ENCODE results near the gene PAPSS2.

Gene PAPSS2

GRCh38 chr10:87750817-87751216 lies 91.1 kb downstream of the PAPSS2 start:
- no peak for DNase-seq

- no peak for DNase-seq
Observed at GRCh38 chr10:87751274-87751673, 91.6 kb downstream of the PAPSS2 start.

DNA sequence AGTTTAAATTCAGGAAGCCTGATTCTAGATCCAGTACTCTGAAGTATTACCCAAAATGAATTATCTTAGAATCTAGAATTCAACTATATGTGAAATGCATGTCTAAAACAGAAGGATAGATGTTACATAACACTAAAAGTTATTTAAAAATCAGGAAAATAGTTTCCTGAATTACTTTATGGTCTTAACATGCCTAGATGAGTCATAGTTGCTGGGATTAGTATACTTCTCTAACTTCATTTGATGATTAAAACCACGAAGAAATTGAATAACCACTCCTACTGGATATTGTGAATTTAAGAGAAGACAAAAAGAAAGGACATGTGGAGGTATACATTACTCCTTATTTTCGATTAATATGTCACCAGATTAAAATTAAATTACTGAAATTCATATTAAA lies 92.9 kb downstream of the PAPSS2 start:
- peak; percentile 58 for DNase-seq

DNA sequence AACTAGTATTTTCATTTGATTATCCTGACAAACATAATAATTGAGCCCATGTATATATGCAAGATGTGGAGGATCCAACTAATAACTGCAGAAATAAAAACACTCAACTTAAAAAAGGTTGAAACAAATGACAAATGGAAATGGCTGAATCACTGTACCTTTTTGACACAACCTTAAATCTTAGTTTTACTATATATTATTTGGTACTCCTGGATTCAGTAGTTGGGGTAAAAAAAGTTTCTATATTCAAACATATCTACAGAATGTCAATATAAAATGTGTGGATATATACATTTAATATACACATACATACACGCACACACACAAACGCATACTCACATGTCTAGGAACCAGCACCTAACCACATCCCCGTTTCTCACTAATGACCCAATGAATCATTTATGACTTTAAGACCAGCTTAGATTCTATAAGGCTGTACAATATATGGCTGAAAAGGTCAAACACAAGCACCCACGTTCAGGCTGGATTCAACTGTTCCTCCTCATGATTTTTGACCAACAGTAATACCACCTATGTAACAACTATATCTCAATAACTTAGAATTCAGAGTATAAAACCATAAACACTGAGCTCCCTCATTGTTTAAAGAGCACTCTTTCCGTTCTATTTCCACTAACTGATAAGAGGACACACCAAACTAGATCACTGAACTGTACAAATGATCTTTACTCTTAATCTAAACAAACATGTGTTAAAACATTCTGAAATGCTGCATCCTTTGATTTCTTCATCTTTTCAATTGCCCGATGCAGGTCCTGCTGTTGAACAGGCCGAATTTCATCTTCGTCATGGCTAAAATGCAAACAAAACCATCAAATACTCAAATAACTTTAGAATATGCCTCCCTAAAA lies 94.6 kb downstream of the PAPSS2 start:
- DNase-seq: no peak

DNA sequence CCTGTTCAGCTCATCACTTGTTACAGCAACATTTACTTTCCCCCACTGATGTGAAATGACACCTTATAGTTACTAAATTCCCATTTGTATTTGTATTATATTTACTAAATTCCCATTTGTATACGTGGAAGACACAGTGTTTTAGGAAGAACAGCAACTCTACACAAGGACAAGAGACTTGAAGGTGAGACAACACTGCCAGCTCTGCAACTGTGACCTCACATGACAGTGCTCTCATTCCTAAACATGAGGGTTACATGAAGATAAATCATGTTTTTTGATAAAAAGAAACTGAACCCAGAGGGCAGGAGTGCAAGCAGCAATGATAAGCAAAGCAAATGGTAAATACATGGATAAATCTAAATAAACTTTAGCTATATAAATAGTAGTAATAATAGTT lies 98.0 kb downstream of the PAPSS2 start:
- DNase-seq: no peak

DNA sequence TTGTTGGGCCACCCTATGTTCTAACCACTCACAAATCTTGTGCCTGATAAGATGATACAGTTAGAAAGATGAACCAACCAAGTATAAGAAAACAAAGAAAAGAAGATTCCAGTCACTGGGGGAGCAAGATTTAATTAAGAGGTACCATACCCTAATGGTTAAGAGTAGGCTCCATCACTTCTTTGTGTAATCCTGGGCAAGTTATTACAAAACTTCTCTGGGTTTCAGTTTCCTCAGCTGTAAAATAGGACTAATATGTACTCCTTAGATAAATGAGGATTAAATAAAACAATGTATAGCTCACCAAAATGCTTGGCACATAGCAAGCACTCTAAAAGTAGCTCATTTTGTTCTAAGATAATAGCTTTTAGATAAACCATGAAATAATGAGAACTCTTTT lies 99.9 kb downstream of the PAPSS2 start:
- DNase-seq: no peak

GRCh38 chr10:87760195-87760905 lies 100.7 kb downstream of the PAPSS2 start:
- no peak for DNase-seq

GRCh38 chr10:87761153-87761552 lies 101.5 kb downstream of the PAPSS2 start:
- no peak for DNase-seq

- DNase-seq: peak; percentile 63
Observed at GRCh38 chr10:87761892-87762291, 102.2 kb downstream of the PAPSS2 start.

DNA sequence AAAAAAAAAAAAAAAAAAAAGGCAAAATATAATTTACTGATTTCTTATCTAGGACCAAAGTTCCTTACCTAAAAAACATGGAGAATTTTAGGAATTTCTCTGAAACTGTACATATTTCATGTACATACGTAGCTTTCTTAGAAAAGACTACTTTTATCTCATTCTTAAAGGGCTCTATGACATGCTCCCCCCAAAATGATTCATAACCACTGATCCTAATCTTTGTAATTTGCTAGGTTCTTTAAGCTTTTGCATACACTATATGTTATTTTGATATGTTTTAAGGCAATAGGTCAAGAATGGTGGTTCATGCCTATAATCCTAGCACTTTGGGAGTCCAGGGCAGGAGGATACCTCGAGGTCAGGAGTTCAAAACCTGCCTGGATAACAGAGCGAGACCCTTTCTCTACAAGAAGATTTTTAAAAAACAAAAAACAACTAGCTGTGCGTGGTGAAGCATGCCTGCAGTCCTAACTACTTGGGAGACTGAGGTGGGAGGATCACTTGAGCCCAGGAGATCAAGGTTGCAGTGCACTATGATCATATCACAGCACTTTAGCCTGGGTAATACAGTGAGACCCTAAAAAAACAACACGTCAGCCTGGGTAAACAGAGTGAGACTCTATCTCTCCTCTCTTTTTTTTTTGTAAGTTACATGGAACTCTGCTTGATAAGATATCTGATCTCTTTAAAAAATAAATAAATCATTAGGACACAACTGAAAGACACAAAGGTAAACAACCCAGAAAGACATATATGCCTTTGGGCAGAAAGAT lies 103.6 kb downstream of the PAPSS2 start:
- no peak for DNase-seq

GRCh38 chr10:87764072-87764934 lies 104.6 kb downstream of the PAPSS2 start:
- DNase-seq: no peak

GRCh38 chr10:87765666-87766376 lies 106.1 kb downstream of the PAPSS2 start:
- DNase-seq: no peak

- DNase-seq: peak; percentile 89
Observed at GRCh38 chr10:87767253-87767652, 107.6 kb downstream of the PAPSS2 start.

DNA sequence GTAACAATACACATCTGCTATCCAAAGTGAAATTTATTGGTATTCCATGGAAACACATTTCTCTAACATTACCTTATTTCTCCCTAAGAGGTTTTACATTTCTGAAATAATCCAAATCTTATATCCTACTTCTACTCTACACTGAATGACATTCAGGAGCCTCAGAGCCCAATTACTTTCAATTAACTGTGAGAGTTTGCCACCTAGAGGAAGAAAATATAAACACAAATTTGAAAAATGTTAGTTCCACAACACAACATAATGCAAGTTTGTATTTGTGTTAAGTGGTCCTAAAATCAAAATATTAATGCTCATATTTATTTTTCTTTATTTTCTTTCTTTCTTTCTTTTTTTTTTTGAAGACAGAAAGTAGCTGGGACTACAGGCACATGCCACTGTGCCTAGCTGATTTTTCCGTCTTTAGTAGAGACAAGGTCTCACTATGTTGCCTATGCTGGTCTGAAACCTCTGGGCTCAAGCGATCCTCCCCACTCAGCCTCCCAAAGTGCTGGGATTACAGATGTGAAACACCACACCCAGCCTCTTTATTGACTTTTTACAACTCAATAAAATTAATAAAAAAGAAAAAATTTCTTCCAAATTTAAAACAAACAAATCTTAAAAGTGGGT lies 112.3 kb downstream of the PAPSS2 start:
- peak; percentile 32 for DNase-seq

GRCh38 chr10:87775766-87776165 lies 116.1 kb downstream of the PAPSS2 start:
- DNase-seq: peak; percentile 18

GRCh38 chr10:87776328-87776727 lies 116.7 kb downstream of the PAPSS2 start:
- no peak for DNase-seq

DNA sequence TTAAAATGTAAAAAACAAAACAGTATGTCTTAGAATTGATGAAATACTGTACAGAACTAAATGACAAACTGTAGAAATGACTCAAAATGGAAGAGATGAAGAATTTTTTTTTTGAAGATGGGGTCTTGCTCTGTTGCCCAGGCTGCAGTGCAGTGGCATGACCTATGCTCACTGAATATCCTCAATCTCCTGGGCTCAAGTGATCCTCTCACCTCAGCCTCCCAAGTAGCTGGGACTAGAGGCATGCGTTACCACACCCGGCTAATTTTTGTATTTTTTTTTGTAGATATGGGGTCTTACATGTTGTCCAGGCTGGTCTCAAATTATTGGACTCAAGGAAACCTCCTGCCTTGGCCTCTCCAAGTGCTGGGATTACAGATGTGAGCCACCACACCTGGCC lies 121.9 kb downstream of the PAPSS2 start:
- no peak for DNase-seq

DNA sequence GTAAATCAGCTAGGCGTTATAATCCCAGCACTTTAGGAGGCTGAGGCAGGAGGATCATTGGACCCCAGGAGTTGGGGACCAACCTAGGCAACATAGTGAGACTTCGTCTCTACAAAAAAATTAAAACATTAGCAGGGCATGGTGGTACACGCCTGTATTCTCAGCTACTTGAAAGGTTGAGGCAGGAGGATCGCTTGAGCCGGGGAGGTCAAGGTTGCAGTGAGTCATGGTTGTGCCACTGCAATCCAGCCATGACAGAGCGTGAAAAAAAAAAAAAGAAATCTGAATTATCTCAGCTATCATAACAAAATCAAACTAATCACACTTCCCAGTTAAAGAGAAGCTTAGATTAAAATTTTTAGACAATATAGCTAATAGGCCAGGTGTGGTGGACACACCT lies 123.0 kb downstream of the PAPSS2 start:
- no peak for DNase-seq

- no peak for DNase-seq
Observed at GRCh38 chr10:87786421-87786820, 126.7 kb downstream of the PAPSS2 start.

GRCh38 chr10:87790185-87790584 lies 130.5 kb downstream of the PAPSS2 start:
- no peak for DNase-seq

- peak; percentile 36 for DNase-seq
Observed at GRCh38 chr10:87794285-87794684, 134.6 kb downstream of the PAPSS2 start.
